Measurements from ENCODE around the gene OTC. TPM values are rescaled to one million over a fixed set of nuclear protein-coding genes. Genes with fewer than 3 reads are reported as not detected.

Gene OTC
- total RNA-seq, 1 donor from 2014 or later, result not detected

DNA sequence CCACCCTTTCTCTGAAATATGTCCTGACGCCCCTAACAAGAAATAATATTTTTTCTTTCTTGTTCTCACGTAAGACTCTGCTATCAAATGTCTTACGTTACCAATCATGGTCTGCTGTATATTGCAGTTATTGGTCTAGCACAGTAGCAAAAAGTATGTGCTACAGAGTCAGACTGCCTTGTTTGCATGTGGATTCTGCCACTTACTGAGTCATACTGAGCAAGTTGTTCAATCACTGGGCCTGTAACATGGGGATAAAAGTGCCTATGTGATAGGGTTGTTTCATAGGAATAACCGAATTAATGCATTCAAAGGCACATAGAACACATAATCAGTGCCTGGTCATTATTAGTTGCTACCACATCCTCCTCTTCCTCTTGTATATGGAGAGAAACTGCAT is 39.2 kb upstream of the OTC start:
- DNase-seq (no peak), ATAC-seq (ENCODE audit: low read depth) (no peak)
- intact Hi-C loops (cut with micrococcal nuclease), result no loop called here
- no peak for TF ChIP-seq CTCF (IDR thresholded peaks at IDR 0.05)
- Mint-ChIP-seq H3K9me3 (no peaks in the 10 kb centered on the region), H3K27ac (no peak overlapping the region), H3K4me1 (no peaks in the 10 kb centered on the region), H3K27me3 (no peaks in the 10 kb centered on the region), H3K4me3 (no peak overlapping the region), H3K36me3 (ENCODE audit: low read depth) (peaks cover 13% of the 10 kb centered on the region)
- CTCF ChIA-PET, result no interaction called here
- POLR2A ChIA-PET, result no interaction called here

DNA sequence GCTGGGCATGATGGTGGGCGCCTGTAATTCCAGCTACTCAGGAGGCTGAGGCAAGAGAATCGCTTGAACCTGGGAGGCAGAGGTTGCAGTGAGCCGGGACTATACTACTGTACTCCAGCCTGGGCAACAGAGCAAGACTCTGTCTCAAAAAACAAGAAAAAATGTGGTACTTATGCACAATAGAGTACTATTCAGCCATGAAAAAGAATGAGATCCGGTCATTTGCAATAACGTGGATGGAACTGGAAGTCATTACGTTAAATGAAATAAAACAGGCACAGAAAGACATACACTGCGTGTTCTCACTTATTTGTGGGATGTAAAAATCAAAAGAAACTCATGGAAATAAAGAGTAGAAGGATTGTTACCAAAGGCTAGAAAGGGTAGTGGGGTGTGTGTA is 37.2 kb upstream of the OTC start:
- intact Hi-C loops (cut with micrococcal nuclease), result no loop called here

GRCh38 chrX:38318196-38318595 is 34.2 kb upstream of the OTC start:
- H3K27me3 Mint-ChIP-seq, result no peaks in the 10 kb centered on the region
- ATAC-seq (ENCODE audit: low read depth) (no peak), DNase-seq (no peak)
- no peak for TF ChIP-seq CTCF (IDR thresholded peaks at IDR 0.05)
- no peaks in the 10 kb centered on the region for H3K9me3 Mint-ChIP-seq
- H3K4me3 Mint-ChIP-seq, result no peak overlapping the region
- no peak overlapping the region for H3K27ac Mint-ChIP-seq
- CTCF ChIA-PET, result no interaction called here
- H3K36me3 Mint-ChIP-seq (ENCODE audit: low read depth), result peaks cover 18% of the 10 kb centered on the region
- POLR2A ChIA-PET, result no interaction called here
- H3K4me1 Mint-ChIP-seq, result no peaks in the 10 kb centered on the region
- intact Hi-C loops (cut with micrococcal nuclease), result no loop called here

More for the DNA sequence above, 37.2 kb upstream of the OTC start:
- Mint-ChIP-seq H3K4me1 (no peaks in the 10 kb centered on the region), H3K27me3 (no peaks in the 10 kb centered on the region), H3K36me3 (ENCODE audit: low read depth) (peaks cover 14% of the 10 kb centered on the region), H3K27ac (no peak overlapping the region), H3K4me3 (no peak overlapping the region), H3K9me3 (no peaks in the 10 kb centered on the region)
- CTCF ChIA-PET, result no interaction called here
- no peak for ATAC-seq (ENCODE audit: low read depth)
- POLR2A ChIA-PET, result no interaction called here
- no peak for DNase-seq
- no peak for TF ChIP-seq CTCF (IDR thresholded peaks at IDR 0.05)

- ChIA-PET CTCF (interaction anchor here (1.1 kb wide), 1 partner anchor 8 kb away, joined by 5 read pairs; the partner anchor contains the start of gene RPGR), POLR2A (no interaction called here)
- Mint-ChIP-seq H3K27me3 (no peaks in the 10 kb centered on the region), H3K4me1 (no peaks in the 10 kb centered on the region), H3K36me3 (ENCODE audit: low read depth) (peaks cover 18% of the 10 kb centered on the region), H3K4me3 (no peak overlapping the region), H3K9me3 (no peaks in the 10 kb centered on the region), H3K27ac (no peak overlapping the region)
- DNase-seq, result no peak
- intact Hi-C loops (cut with micrococcal nuclease), result no loop called here
- no peak for ATAC-seq (ENCODE audit: low read depth)
- TF ChIP-seq CTCF (IDR thresholded peaks at IDR 0.05), result no peak
These were observed 33.8 kb upstream of the OTC start for GRCh38 chrX:38318606-38319005.

DNA sequence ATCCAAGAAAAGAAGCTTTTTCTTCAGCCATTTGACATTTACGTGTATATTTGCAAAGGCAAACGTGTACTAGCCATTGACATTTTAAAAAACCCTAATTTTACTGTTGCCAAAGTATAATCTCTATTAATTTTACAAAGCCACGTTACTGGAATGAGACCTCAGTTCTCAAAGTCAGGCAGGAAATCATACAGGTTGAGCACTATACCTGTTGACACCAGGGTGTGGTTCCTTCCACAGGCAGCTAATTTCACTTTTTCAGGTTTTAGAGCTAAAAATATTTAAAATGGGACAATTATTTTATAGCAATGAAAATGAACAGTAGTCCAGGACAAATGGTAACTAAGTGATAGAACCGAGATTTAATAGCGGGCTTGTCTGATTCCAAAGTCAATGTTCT is 31.6 kb upstream of the OTC start:
- Mint-ChIP-seq H3K36me3 (ENCODE audit: low read depth) (peaks cover 15% of the 10 kb centered on the region), H3K9me3 (no peaks in the 10 kb centered on the region), H3K27ac (no peak overlapping the region), H3K4me3 (no peak overlapping the region), H3K4me1 (peaks cover 4% of the 10 kb centered on the region), H3K27me3 (no peaks in the 10 kb centered on the region)
- TF ChIP-seq CTCF (IDR thresholded peaks at IDR 0.05), result no peak
- intact Hi-C loops (cut with micrococcal nuclease), result no loop called here
- ATAC-seq (ENCODE audit: low read depth), result no peak
- DNase-seq, result no peak
- ChIA-PET POLR2A (no interaction called here), CTCF (no interaction called here)

Data from activated B cell treated with CpG ODN at 0.5 μM for 24 hours (primary cell).